ENCODE data around the gene SIPA1L3. TPM values are rescaled to one million over a fixed set of nuclear protein-coding genes. Genes with fewer than 3 reads are reported as not detected.
A peak's percentile ranks its signal among the peaks of the same experiment; 100 is the strongest.

The SIPA1L3 gene
- total and polyA plus RNA-seq, 2 of the 13 experiments (the other 11 are each of a cell fraction or from before 2014, with no cell fraction given), result 5.5 to 7.7 TPM

GRCh38 chr19:38218204-38218603 is 311.2 kb downstream of the SIPA1L3 start:
- FAIRE-seq, result no peak
- Histone ChIP-seq H3K27me3 (ENCODE audit: control insufficient read depth in 1 of 2, insufficient read depth in 2 of 2, low read length in 2 of 2) (no peaks in the 10 kb centered on the region), H3K9ac (ENCODE audit: insufficient read depth, low read depth, low read length) (no peak overlapping the region), H2AFZ (ENCODE audit: low read length) (no peak overlapping the region), H4K20me1 (ENCODE audit: insufficient read depth, low read length) (no peaks in the 10 kb centered on the region), H3K9me3 (ENCODE audit: low read length) (no peaks in the 10 kb centered on the region), H3K27ac (ENCODE audit: extremely low read length, insufficient read depth, low read length) (no peak overlapping the region), H3K4me3 (replicated peaks in 1 of 3; ENCODE audit: insufficient read depth in 1 of 3, low read depth in 2 of 3, low read length in 3 of 3) (no peak overlapping the region), H3K4me2 (ENCODE audit: low read depth, low read length) (no peak overlapping the region), H3K36me3 (replicated peaks in 1 of 2; ENCODE audit: control insufficient read depth in 1 of 2, insufficient read depth in 2 of 2, low read length in 2 of 2) (no peaks in the 10 kb centered on the region), H3K79me2 (ENCODE audit: insufficient read depth, low read length) (no peaks in the 10 kb centered on the region), H3K4me1 (ENCODE audit: insufficient read depth, low read length) (peaks cover 4% of the 10 kb centered on the region)
- TF ChIP-seq ZNF629 (CRISPR knock-in tag; conservative IDR thresholded peaks at IDR 0.05) (peak; percentile 91), HMG20A (CRISPR knock-in tag; IDR thresholded peaks at IDR 0.05; ENCODE audit: borderline replicate concordance) (no peak)
- no peak for DNase-seq (ENCODE audit: low spot score)
- in situ Hi-C loops (cut with HindIII; ENCODE audit: extremely low pct_ligation_motif_present, low pct_unique_long_range_greater_than_20kb) (no loop called here), intact Hi-C loops (cut with micrococcal nuclease; ENCODE audit: unreplicated experiment) (no loop called here)
- no peak for ATAC-seq
- 95% methylated on average over 3 of the region's 3 CpGs for WGBS (ENCODE audit: low lambda C conversion rate)
- BruUV-seq (replicated peaks), result no TSS peak
- CTCF ChIA-PET (ENCODE audit: low intra/inter-chr PET ratio, low total read pairs), result no interaction called here
- POLR2A ChIA-PET, result no interaction called here

DNA sequence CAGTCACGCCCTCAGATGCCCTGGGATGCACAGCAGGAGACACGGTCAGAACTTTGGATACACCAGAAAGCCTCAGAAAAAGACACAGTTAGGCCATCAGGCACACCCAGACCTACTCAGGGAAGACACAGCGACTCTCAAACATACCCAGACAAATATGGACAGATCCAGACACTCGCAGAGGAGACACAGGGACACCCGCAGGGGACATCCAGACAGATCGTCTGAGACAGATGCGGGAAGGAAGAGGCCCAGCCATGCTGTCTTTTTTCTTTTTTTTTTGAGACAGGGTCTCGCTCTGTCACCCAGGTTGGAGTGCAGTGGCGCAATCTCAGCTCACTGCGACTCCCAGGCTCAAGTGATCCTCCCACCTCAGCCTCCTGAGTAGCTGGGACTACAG is 312.2 kb downstream of the SIPA1L3 start:
- TF ChIP-seq KAT2B (IDR thresholded peaks at IDR 0.05; ENCODE audit: borderline replicate concordance, low read depth, low read length), result no peak
- TF ChIP-seq NFE2L2 (IDR thresholded peaks at IDR 0.05; ENCODE audit: low read length), result no peak
- no peak for TF ChIP-seq ZBTB20 (CRISPR knock-in tag; IDR thresholded peaks at IDR 0.05; ENCODE audit: borderline replicate concordance, low read depth)
- no peak for TF ChIP-seq YY1 (IDR thresholded peaks at IDR 0.05; ENCODE audit: insufficient read depth, insufficient replicate concordance, low read depth, low read length)
- no peak for TF ChIP-seq ZNF530 (CRISPR knock-in tag; IDR thresholded peaks at IDR 0.05; ENCODE audit: low read depth)
- TF ChIP-seq ZNF562 (CRISPR knock-in tag; IDR thresholded peaks at IDR 0.05; ENCODE audit: borderline replicate concordance), result no peak
- no peak for TF ChIP-seq HHEX (CRISPR knock-in tag; IDR thresholded peaks at IDR 0.05)
- intact Hi-C loops (cut with micrococcal nuclease; ENCODE audit: unreplicated experiment), result no loop called here
- H3K9ac ChIP-seq (ENCODE audit: insufficient read depth, low read depth, low read length), result no peak overlapping the region
- in situ Hi-C loops (cut with HindIII; ENCODE audit: extremely low pct_ligation_motif_present, low pct_unique_long_range_greater_than_20kb), result no loop called here
- no peaks in the 10 kb centered on the region for H3K79me2 ChIP-seq (ENCODE audit: insufficient read depth, low read length)
- ATAC-seq, result no peak
- DNase-seq (ENCODE audit: low spot score), result no peak
- H3K4me1 ChIP-seq (ENCODE audit: insufficient read depth, low read length), result peaks cover 9% of the 10 kb centered on the region
- no TSS peak for BruUV-seq (replicated peaks)
- no peak overlapping the region for H2AFZ ChIP-seq (ENCODE audit: low read length)
- H3K27me3 ChIP-seq (ENCODE audit: control insufficient read depth in 1 of 2, insufficient read depth in 2 of 2, low read length in 2 of 2), result no peaks in the 10 kb centered on the region
- 95% methylated on average over 10 of the region's 10 CpGs for WGBS (ENCODE audit: low lambda C conversion rate)
- H3K4me2 ChIP-seq (ENCODE audit: low read depth, low read length), result no peak overlapping the region
- H3K9me3 ChIP-seq (ENCODE audit: low read length), result no peaks in the 10 kb centered on the region
- no peak for FAIRE-seq
- no peaks in the 10 kb centered on the region for H3K36me3 ChIP-seq (replicated peaks in 1 of 2; ENCODE audit: control insufficient read depth in 1 of 2, insufficient read depth in 2 of 2, low read length in 2 of 2)
- H3K4me3 ChIP-seq (replicated peaks in 1 of 3; ENCODE audit: insufficient read depth in 1 of 3, low read depth in 2 of 3, low read length in 3 of 3), result no peak overlapping the region
- H4K20me1 ChIP-seq (ENCODE audit: insufficient read depth, low read length), result no peaks in the 10 kb centered on the region
- POLR2A ChIA-PET, result no interaction called here
- CTCF ChIA-PET (ENCODE audit: low intra/inter-chr PET ratio, low total read pairs), result no interaction called here
- H3K27ac ChIP-seq (ENCODE audit: extremely low read length, insufficient read depth, low read length), result no peak overlapping the region
